ENCODE data around the gene LRRC75A. TPM values are rescaled to one million over a fixed set of nuclear protein-coding genes. Genes with fewer than 3 reads are reported as not detected.

LRRC75A gene
- total RNA-seq, 1 donor from 2014 or later, result 0.98 TPM

DNA sequence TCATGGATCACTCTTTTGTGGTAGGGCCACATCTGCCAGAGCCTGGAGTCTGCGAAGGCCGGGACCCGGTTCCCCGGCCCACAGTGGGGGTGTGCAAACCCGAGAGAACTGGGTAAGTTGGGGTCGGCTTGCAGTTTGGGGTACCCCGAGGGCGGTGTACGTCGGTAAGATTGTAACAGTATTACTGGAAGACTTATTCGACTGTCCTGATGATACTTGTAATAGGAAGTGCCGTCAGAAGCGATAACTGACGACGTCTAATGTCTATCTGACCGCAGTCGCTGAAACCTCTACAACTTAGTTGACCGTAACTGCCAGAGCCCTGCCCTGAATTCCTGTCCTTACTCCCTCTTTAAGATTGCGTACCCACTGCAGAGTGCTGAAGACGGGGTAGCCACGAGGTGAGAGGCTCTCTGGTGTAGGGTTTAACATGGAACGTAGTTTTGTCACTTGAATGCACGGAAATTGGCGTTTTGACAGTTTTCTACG is 52.6 kb downstream of the LRRC75A start:
- Mint-ChIP-seq H3K9me3 (no peaks in the 10 kb centered on the region), H3K27me3 (no peaks in the 10 kb centered on the region), H3K36me3 (ENCODE audit: low read depth) (peaks cover 55% of the 10 kb centered on the region), H3K4me1 (peaks cover 43% of the 10 kb centered on the region), H3K27ac (peak overlapping the region; percentile 98), H3K4me3 (peak overlapping the region; percentile 99)
- DNase-seq (no peak), ATAC-seq (ENCODE audit: low read depth) (peak; percentile 4)
- intact Hi-C loops (cut with micrococcal nuclease), result loop anchor here (1.0 to 10.0 kb wide), 5 partner anchors 53 to 545 kb away; partner anchors contain the start of gene LRRC75A
- POLR2A ChIA-PET, result interaction anchor here (1.6 to 6.1 kb wide), 9 partner anchors 11 to 223 kb away, joined by 5 to 80 read pairs (median 23); partner anchors contain the start of genes CENPV, NCOR1, PIGL and TRPV2
- CTCF ChIA-PET, result interaction anchor here (0.6 to 4.7 kb wide), 5 partner anchors 12 to 76 kb away, joined by 3 to 23 read pairs (median 10); partner anchors contain the start of gene TRPV2
- TF ChIP-seq, protein P1, sequence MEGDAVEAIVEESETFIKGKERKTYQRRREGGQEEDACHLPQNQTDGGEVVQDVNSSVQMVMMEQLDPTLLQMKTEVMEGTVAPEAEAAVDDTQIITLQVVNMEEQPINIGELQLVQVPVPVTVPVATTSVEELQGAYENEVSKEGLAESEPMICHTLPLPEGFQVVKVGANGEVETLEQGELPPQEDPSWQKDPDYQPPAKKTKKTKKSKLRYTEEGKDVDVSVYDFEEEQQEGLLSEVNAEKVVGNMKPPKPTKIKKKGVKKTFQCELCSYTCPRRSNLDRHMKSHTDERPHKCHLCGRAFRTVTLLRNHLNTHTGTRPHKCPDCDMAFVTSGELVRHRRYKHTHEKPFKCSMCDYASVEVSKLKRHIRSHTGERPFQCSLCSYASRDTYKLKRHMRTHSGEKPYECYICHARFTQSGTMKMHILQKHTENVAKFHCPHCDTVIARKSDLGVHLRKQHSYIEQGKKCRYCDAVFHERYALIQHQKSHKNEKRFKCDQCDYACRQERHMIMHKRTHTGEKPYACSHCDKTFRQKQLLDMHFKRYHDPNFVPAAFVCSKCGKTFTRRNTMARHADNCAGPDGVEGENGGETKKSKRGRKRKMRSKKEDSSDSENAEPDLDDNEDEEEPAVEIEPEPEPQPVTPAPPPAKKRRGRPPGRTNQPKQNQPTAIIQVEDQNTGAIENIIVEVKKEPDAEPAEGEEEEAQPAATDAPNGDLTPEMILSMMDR (IDR thresholded peaks at IDR 0.05), result no peak

DNA sequence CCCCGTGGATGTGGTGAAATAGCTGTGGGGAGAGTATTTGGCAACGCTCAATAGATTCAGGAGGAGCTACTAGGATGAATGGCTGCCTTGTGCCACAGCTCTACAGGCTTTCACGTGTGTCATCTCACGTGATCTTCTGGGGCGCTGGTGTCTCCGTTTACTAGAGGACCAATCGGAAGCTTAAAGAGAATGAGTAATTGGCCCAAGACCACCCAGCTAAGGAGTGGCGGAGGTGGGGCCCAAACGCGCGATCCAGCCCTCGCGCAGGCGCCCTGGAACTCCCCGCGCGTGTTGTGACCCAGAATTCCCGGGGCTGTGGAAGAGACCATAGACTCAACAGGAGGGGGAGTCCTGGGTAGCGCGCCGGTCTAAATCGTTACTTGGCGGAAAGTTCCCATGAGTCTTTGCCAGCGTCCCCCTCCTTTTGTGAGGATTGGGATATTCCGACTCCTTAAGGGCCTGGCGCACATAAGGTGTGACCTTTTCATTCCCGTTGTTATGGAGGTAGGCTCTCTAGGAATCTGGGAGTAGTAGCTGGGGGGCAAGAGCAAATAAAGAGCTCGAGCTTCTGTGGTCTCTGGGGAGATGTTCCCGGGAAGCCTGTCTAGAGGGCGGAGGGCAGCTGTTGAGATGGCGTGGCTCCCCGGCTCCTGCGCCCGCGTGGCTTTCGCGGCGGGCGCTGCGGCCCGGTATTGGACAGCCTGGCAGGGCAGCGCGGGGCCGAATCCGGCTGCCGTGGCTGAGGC is 53.3 kb downstream of the LRRC75A start:
- ATAC-seq (ENCODE audit: low read depth) (peak; percentile 88), DNase-seq (peak; percentile 86)
- ChIA-PET POLR2A (interaction anchor here (0.6 to 6.1 kb wide), 19 partner anchors 10 to 1744 kb away, joined by 3 to 80 read pairs (median 5); partner anchors contain the start of genes CENPV, NCOR1, PIGL and TRPV2), CTCF (interaction anchor here (0.6 to 4.7 kb wide), 7 partner anchors 11 to 85 kb away, joined by 3 to 23 read pairs (median 7); partner anchors contain the start of genes CENPV and TRPV2)
- intact Hi-C loops (cut with micrococcal nuclease), result loop anchor here (1.0 to 10.0 kb wide), 11 partner anchors 10 to 546 kb away; partner anchors contain the start of genes CENPV, LRRC75A, TRPV2 and UBB
- H3K27ac Mint-ChIP-seq, result peak overlapping the region; percentile 98
- TF ChIP-seq, protein P1 (IDR thresholded peaks at IDR 0.05), result no peak
- no peaks in the 10 kb centered on the region for H3K9me3 Mint-ChIP-seq
- H3K4me1 Mint-ChIP-seq, result peaks cover 40% of the 10 kb centered on the region
- no peaks in the 10 kb centered on the region for H3K27me3 Mint-ChIP-seq
- peak overlapping the region; percentile 99 for H3K4me3 Mint-ChIP-seq
- H3K36me3 Mint-ChIP-seq (ENCODE audit: low read depth), result peaks cover 49% of the 10 kb centered on the region

DNA sequence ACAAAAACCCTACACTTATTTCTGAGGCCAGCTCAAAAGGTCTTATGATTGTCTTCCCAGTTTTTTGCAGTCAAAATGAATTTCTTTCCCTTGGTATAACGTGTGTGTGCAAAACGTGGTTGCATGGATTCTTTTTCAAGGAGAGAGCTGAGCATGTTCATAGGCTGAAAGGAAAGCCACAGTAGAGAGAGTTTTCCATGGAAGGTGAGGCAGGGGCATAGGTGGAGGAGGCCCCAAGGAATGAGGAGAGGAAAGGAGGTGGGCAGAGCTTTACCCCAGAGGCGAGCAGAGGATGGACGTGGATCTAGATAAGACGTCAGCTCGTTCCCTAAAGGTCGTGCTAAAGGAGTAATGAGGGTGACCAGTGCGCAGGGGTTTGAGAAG is 53.8 kb downstream of the LRRC75A start:
- H3K4me3 Mint-ChIP-seq, result peak overlapping the region; percentile 99
- ATAC-seq (ENCODE audit: low read depth) (peak; percentile 1), DNase-seq (no peak)
- TF ChIP-seq, protein P1 (IDR thresholded peaks at IDR 0.05), result no peak
- no peaks in the 10 kb centered on the region for H3K27me3 Mint-ChIP-seq
- intact Hi-C loops (cut with micrococcal nuclease), result loop anchor here (1.0 to 10.0 kb wide), 10 partner anchors 10 to 547 kb away; partner anchors contain the start of genes CENPV, LRRC75A, TRPV2 and UBB
- ChIA-PET CTCF (interaction anchor here (0.9 to 4.7 kb wide), 6 partner anchors 11 to 85 kb away, joined by 3 to 23 read pairs (median 8); partner anchors contain the start of genes CENPV and TRPV2), POLR2A (interaction anchor here (0.8 to 6.1 kb wide), 18 partner anchors 10 to 1745 kb away, joined by 3 to 80 read pairs (median 6); partner anchors contain the start of genes CENPV, NCOR1, PIGL and TRPV2)
- H3K27ac Mint-ChIP-seq, result peak overlapping the region; percentile 98
- no peaks in the 10 kb centered on the region for H3K9me3 Mint-ChIP-seq
- peaks cover 40% of the 10 kb centered on the region for H3K4me1 Mint-ChIP-seq
- H3K36me3 Mint-ChIP-seq (ENCODE audit: low read depth), result peaks cover 47% of the 10 kb centered on the region

GRCh38 chr17:16437083-16437482 is 54.9 kb downstream of the LRRC75A start:
- POLR2A ChIA-PET, result interaction anchor here (0.6 to 6.1 kb wide), 3 partner anchors 10 to 55 kb away, joined by 3 to 80 read pairs (median 67); partner anchors contain the start of genes TRPV2 and UBB
- CTCF ChIA-PET, result interaction anchor here (0.9 kb wide), 1 partner anchor 9 kb away, joined by 3 read pairs; no protein-coding TSS in a partner anchor
- H3K9me3 Mint-ChIP-seq, result no peaks in the 10 kb centered on the region
- no peaks in the 10 kb centered on the region for H3K27me3 Mint-ChIP-seq
- peak overlapping the region; percentile 50 for H3K27ac Mint-ChIP-seq
- intact Hi-C loops (cut with micrococcal nuclease), result loop anchor here (5.0 to 10.0 kb wide), 3 partner anchors 55 to 548 kb away; partner anchors contain the start of gene LRRC75A
- H3K4me3 Mint-ChIP-seq, result no peak overlapping the region
- ATAC-seq (ENCODE audit: low read depth), result no peak
- DNase-seq, result no peak
- H3K36me3 Mint-ChIP-seq (ENCODE audit: low read depth), result peaks cover 40% of the 10 kb centered on the region
- TF ChIP-seq, protein P1 (IDR thresholded peaks at IDR 0.05), result no peak
- peaks cover 33% of the 10 kb centered on the region for H3K4me1 Mint-ChIP-seq

Data from activated B cell treated with CpG ODN at 0.5 μM for 24 hours (primary cell).